Motor neuron (in vitro differentiated cells): ENCODE results near the gene DOCK1. TPM values are rescaled to one million over a fixed set of nuclear protein-coding genes. Genes with fewer than 3 reads are reported as not detected.

ENCODE experiments used
- ATAC-seq, 8 experiments: fragments of 200-7000 bp; cut with Tn5 transposase; replicated peaks in 6 of 8; 2 replicates each; pipeline ENCODE4 v1.8.0; 2021; ENCODE audit warnings: mild to moderate bottlenecking in 8 of 8, moderate library complexity in 8 of 8
- H3K27ac ChIP-seq, 2 donors: fragments of 250-450 bp; sonication (Bioruptor Pico); 2 replicates each; pipeline ENCODE4 v1.9.0; 2021; ENCODE audit warnings: antibody characterized with exemption in 2 of 2, mild to moderate bottlenecking in 2 of 2, moderate library complexity in 1 of 2
- H3K4me1 ChIP-seq, 2 donors: fragments of 250-450 bp; sonication (Bioruptor Pico); replicated peaks in 1 of 2; 2 replicates each; pipeline ENCODE4 v1.6.1; 2021; ENCODE audit warnings: antibody characterized with exemption in 2 of 2, mild to moderate bottlenecking in 2 of 2, moderate library complexity in 1 of 2
- H3K4me3 ChIP-seq, 5 donors: fragments of 250-450 bp; sonication (Bioruptor Pico); 2 replicates each; pipeline ENCODE4 v1.9.0; 2021; ENCODE audit warnings: antibody characterized with exemption in 5 of 5, mild to moderate bottlenecking in 5 of 5, moderate library complexity in 4 of 5
- WGBS, 10 experiments: fragments of 450-650 bp; shearing (Covaris generic); methylation state at CpG; one replicate each; pipeline ENCODE4 v1.0.0; 2022; 5-methylcytosine and 5-hydroxymethylcytosine counted together
- in situ Hi-C, 9 experiments: fragments of 400-800 bp; cut with MboI; loops; one replicate each; pipeline ENCODE4 v1.15.0; 2021; ENCODE audit warnings: low sequenced_read_pairs in 9 of 9, low pct_unique_long_range_greater_than_20kb in 2 of 9; ENCODE audit not compliant: unreplicated experiment in 9 of 9
- total RNA-seq, 8 experiments: library from RNA; unstranded; fragments of 300-600 nt; gene quantifications; 2 replicates each; pipeline versions ENCODE4 v1.2.3 to v1.2.4, GENCODE V29; 2022

The DOCK1 gene
- total RNA-seq, 8 experiments from 2014 or later, result 8.8 to 85.4 (median 23.0) TPM

DNA sequence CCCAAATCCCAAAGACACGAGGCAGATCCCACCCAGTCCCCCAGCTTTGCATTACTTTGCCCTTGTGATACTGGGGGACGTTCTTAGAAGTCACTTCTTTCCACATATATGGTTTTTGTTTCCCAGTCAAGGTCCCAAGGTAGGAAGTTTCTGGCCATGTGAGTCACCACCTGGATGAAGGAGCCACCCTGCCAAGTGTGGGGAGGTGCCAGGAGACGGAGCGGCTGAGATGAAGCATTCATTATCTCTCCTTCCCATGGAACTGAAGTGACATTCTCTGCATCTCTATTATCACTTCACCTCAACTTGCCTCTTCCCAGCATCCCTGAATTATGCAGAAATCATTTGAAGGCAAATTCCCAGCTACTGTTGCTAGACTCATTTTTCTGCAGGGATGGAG, 427.4 kb downstream of the DOCK1 start:
- no peak overlapping the region for H3K27ac ChIP-seq
- H3K4me1 ChIP-seq, result peaks cover 8 to 27% of the 10 kb centered on the region in 2 donors
- in situ Hi-C loops, result no loop called here
- peak in 1 of 8 experiments; percentile 32 for ATAC-seq
- WGBS, 10 experiments, result 67 to 94% (median 80%) methylated on average over 1 to 3 of the region's 4 CpGs; no CpG with 5 or more reads in 5 of the 10 experiments
- no peak overlapping the region for H3K4me3 ChIP-seq

DNA sequence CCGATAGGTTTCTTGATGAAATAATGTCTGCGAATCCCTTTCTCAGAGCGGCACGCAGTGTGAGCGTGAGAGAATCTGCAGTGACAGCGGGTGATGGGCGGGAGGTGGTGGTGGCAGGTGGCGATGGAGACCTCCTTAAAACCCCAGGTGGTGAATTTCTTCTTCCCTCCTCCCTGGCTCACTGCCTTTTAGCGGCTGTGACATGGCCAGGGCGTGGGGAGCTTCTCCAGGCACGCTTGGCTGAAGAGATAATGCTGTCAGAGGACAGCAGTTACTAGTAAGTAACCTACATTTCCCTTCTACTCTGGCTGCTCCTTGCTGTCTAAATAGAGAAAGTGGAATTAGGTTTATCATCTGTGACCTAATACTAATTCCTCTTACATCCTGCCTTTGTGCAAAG, 432.6 kb downstream of the DOCK1 start:
- H3K27ac ChIP-seq, result peak overlapping the region in 1 of 2 donors; percentile 12
- peak in 5 of 8 experiments; percentile 24 to 48 (median 39) for ATAC-seq
- peaks cover 12 to 55% of the 10 kb centered on the region in 2 donors for H3K4me1 ChIP-seq
- WGBS, 10 experiments, result 47 to 100% (median 82%) methylated on average over 1 to 9 of the region's 11 CpGs; no CpG with 5 or more reads in 1 of the 10 experiments
- no peak overlapping the region for H3K4me3 ChIP-seq
- in situ Hi-C loops, result no loop called here

DNA sequence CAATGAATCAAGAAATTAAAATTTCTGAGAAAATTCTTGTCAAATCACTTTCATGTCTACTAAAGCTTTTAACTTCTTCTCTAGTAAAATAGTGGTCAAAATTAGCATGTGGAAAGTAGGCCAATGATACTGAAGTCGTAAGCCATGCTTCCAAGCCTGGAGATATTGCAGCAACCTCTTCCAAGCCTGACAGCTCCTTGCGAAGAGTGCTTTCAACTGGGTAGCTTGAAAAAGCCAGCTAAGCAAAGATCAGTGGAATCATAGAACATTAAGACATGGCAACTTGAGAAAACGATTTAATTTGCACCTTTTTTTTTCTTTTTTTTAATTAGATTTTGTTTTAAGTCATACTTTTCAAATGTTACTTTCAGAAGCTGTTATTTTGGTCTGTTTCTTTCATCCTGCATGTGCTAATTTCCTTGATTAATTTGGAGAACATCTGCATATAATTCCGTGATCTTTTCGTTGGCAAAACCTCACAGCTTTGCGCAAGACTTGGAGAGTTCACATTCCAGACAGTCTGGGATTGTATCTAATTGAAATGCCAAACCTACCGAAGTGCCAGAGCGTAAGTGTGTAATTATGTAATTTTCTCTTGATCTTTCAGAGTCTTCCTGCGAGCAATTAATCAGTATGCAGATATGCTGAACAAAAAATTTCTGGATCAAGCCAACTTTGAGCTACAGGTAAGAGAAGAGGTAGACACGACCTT, 433.3 kb downstream of the DOCK1 start:
- Histone ChIP-seq H3K4me3 (no peak overlapping the region), H3K27ac (no peak overlapping the region), H3K4me1 (peaks cover 8 to 47% of the 10 kb centered on the region in 2 donors)
- ATAC-seq, result peak in 1 of 8 experiments; percentile 44
- in situ Hi-C loops, result no loop called here
- 12 to 95% (median 86%) methylated on average over 4 to 10 of the region's 10 CpGs for WGBS, 10 experiments

DNA sequence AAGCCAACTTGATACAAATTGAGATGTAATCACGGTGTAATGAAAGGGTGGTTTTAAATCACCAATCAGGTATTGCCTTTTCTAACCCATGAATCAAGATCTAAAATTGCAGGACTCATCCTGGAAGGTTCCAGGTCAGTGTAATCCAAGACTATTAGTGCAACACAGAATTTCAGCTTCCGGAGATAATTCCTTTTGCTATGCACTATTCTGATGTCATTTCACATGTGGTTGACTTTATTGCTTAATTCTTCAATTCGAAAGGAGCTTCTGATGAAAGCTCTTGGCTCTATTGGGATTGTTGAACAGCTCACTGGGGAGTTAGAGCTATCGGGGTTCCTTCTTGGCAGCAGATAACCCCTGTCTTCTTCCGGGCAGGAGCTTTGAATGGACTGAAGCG, 438.6 kb downstream of the DOCK1 start:
- in situ Hi-C loops, result no loop called here
- Histone ChIP-seq H3K4me1 (peaks cover 5 to 23% of the 10 kb centered on the region in 2 donors), H3K4me3 (no peak overlapping the region), H3K27ac (no peak overlapping the region)
- ATAC-seq, result peak in 1 of 8 experiments; percentile 28
- WGBS, 10 experiments, result 0 to 93% (median 75%) methylated on average over 1 to 6 of the region's 6 CpGs; no CpG with 5 or more reads in 1 of the 10 experiments

DNA sequence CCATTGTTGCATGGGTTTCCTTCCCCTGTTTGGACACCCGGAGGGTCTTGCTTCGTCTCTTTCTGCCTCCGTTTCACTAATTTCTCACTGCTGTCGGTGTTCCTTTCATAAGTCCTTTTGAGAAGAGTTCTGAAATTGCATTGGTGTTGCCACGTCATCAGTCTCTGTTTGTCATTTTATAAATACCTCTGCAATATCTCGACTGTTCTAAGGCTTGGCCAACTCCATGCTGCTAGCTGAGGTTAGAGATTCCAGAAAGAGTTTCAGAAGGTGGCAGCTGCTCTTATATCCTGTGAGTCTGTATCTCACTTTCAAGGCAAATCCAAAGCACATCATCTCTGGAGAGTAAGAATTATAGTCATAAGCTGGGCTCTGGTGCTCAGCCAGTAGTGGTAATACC, 439.1 kb downstream of the DOCK1 start:
- in situ Hi-C loops, result no loop called here
- 80 to 100% (median 95%) methylated on average over 1 to 6 of the region's 6 CpGs; no CpG with 5 or more reads in 1 of the 10 experiments for WGBS, 10 experiments
- peaks cover under 1 to 18% of the 10 kb centered on the region in 2 donors for H3K4me1 ChIP-seq
- H3K4me3 ChIP-seq, result no peak overlapping the region
- H3K27ac ChIP-seq, result no peak overlapping the region
- ATAC-seq, result no peak

DNA sequence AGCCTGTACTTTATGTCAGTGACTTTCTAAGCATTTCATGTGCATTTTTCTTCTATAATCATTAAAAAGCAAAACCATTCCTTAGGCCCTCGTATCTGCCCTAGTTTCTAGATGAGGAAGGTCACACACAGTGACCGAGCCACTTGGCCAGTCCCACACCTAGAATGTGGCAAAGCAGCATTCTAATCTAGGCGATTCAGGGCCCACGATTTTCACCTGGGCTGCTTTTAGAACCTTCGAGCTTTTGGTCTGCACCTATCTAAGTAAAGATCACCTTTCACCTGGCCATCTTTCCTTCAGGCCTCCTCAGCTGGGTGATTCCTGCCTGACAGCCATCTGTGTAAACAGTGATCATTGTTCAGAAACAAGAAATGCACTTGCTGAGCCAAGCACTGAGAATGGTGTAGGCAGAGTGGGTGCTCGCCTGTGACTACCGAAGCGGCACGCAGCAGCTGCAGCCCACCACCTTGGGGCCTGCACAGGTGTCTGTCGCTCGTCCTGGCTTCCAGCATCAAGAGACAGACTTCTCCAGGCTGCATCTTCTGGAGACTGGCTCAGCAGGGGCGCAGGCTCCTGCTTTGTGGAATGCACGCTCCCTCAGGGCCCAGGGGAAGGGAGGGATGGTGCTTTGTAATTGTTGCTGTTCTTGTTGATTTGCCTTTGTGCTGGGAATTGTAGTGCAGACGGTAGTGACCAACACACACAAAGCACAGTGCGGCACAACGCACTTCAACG, 440.2 kb downstream of the DOCK1 start:
- 83 to 100% (median 98%) methylated on average over 1 to 13 of the region's 17 CpGs; no CpG with 5 or more reads in 1 of the 10 experiments for WGBS, 10 experiments

DNA sequence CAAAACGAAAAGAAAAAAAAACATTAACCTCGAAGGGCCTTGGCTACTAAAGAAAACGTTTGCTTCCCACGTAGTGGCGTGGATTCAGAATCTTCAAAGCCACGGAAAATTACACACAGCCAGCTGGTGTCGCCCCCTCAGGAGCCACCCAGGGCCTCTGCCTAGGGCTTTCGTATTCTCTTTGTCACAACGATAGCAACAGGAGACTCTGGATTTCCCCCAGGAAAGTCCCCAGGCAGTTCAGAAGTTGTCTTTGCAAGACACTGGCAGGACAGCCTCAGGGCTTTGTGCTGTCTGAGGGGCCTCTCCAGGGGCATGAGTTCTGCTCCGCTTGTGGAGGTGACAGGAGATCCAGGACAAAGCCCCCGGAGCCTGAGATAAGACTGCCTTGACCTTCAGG, 441.4 kb downstream of the DOCK1 start:
- H3K27ac ChIP-seq, result no peak overlapping the region
- no peak for ATAC-seq
- H3K4me3 ChIP-seq, result no peak overlapping the region
- in situ Hi-C loops, result no loop called here
- 73 to 100% (median 95%) methylated on average over 1 to 7 of the region's 11 CpGs; no CpG with 5 or more reads in 6 of the 10 experiments for WGBS, 10 experiments
- no peaks in the 10 kb centered on the region for H3K4me1 ChIP-seq

More for the DNA sequence above, 440.2 kb downstream of the DOCK1 start:
- no peak for ATAC-seq
- Histone ChIP-seq H3K4me3 (no peak overlapping the region), H3K4me1 (peaks cover 0 to 8% of the 10 kb centered on the region in 2 donors), H3K27ac (no peak overlapping the region)
- in situ Hi-C loops, result no loop called here

DNA sequence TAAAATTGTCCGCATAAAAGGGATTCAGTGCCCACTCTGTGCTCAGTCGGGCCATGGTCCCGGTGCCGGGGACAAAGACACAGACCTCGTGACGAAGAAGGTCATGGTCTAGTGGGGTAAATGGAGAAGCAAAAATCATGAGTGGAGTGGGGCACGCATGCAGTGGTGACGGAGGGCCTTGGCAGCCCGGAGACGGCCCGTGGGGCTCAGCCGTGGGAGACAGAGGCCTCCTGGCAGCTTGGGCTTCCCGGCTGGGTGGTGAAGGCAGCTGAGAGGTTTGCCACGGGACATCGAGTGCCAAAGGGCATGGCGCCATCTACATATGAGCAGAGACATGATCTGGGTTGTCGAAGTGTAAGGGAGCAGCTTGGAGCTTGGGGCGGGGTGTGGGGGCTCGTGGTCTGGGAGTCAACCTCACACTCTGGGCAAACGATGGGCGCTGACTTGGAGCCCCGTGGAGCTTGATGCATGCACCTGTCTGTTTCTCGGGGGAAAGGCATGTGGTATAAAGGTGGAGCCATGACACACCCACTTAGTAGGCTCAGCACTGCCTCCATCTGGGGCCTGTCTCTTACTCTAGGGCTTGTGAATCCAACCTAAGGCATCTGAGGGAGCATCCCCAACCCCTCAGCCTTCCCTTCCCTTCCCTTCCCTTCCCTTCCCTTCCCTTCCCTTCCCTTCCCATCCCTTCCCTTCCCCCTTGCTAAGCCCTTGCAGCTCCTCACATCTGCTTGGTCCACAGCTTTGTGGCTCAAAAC, 442.2 kb downstream of the DOCK1 start:
- Histone ChIP-seq H3K4me1 (no peaks in the 10 kb centered on the region), H3K27ac (no peak overlapping the region), H3K4me3 (no peak overlapping the region)
- in situ Hi-C loops, result no loop called here
- 89 to 100% (median 96%) methylated on average over 1 to 9 of the region's 23 CpGs; no CpG with 5 or more reads in 2 of the 10 experiments for WGBS, 10 experiments
- ATAC-seq, result no peak

DNA sequence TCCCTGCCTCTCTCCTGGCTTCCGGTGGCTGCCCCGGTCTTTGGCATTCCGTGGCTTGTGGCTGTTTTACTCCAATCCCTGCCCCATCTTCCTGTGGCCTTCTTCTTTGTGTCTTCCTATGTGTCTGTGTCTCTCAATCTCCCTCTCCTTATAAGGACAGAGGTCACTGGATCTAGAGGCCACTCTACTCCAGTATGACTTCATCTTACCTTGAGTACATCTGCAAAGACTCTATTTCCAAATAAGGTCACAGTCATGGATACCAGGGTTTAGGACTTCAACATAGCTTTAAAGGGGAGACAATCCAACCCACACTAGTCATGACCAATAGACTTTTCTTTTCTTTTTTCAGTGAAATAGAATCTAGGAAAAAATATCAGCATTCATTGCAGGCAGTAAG, 444.5 kb downstream of the DOCK1 start:
- H3K4me1 ChIP-seq, result peaks cover 0 to 3% of the 10 kb centered on the region in 2 donors
- H3K4me3 ChIP-seq, result no peak overlapping the region
- in situ Hi-C loops, result no loop called here
- WGBS, 10 experiments, result 90 to 100% (median 94%) methylated on average over 2 to 3 of the region's 3 CpGs; no CpG with 5 or more reads in 5 of the 10 experiments
- ATAC-seq, result no peak
- no peak overlapping the region for H3K27ac ChIP-seq

DNA sequence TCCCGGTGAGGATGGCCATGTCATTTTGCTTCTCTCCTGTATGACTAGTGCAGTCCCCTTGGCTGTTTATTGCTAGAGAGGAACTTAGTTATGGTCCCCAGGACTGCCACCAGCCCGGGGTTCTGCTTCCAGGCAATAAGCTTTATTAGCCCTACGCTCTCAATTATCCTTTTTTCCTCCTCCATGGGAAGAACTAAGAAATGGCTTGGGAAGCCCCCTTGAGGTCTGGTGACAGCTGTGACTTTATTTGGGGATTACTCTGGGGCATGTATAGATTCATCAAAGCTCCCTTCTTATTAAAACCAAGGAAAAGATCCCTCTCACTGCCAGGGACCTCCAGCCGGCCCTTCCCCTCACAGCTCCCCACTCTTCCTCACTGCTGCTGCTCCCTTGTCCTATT, 446.3 kb downstream of the DOCK1 start:
- no peak for ATAC-seq
- H3K4me1 ChIP-seq, result peaks cover 10 to 17% of the 10 kb centered on the region in 2 donors
- H3K4me3 ChIP-seq, result no peak overlapping the region
- in situ Hi-C loops, result no loop called here
- 63 to 100% (median 88%) methylated on average over 1 to 2 of the region's 4 CpGs; no CpG with 5 or more reads in 4 of the 10 experiments for WGBS, 10 experiments
- no peak overlapping the region for H3K27ac ChIP-seq

DNA sequence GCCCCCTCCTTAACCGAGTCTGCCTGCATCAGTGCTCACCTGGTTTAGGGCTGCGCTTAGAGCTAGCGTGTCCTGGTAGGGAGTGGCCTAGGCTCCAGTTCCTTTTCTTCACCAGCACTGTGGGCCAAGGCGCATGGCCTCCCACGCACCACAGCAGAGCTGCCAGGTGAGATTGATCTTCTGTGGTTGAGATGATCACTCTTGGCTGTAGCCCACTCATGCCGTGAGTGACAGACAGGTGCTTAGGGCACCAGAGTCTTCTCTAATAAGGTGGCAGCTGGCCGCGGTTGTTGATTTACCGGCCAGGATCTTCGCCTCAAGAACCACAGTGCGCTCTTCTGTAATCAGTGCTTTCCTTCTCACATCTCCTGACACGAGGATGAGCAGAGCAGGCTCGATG, 448.3 kb downstream of the DOCK1 start:
- no peak overlapping the region for H3K4me3 ChIP-seq
- H3K4me1 ChIP-seq, result peaks cover 26 to 36% of the 10 kb centered on the region in 2 donors
- no peak overlapping the region for H3K27ac ChIP-seq
- in situ Hi-C loops, result no loop called here
- 60 to 100% (median 87%) methylated on average over 2 to 11 of the region's 13 CpGs; no CpG with 5 or more reads in 5 of the 10 experiments for WGBS, 10 experiments
- ATAC-seq, result no peak

DNA sequence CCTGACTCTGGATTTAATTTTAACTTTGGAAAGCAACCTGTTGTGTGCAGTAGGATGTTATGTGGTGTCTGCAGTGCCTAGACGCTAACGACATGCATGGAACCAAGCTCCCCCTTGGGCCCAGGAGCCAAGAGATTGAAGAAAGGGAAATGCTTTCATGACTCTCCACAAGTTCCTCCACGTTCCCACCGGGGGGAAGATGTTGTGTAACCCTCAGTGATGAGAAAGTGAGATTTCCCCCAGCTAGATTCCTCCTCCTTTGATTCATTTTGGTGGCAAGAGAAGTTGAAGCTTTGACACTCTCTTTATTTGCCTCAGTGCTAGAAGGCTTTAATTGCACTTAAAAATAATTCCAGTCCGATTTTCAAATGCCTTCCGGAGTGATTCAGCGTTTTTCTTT, 449.0 kb downstream of the DOCK1 start:
- H3K4me3 ChIP-seq, result no peak overlapping the region
- no peak for ATAC-seq
- no peak overlapping the region for H3K27ac ChIP-seq
- WGBS, 10 experiments, result 50 to 100% (median 80%) methylated on average over 1 to 7 of the region's 7 CpGs; no CpG with 5 or more reads in 1 of the 10 experiments
- in situ Hi-C loops, result no loop called here
- H3K4me1 ChIP-seq, result peaks cover 32 to 42% of the 10 kb centered on the region in 2 donors

DNA sequence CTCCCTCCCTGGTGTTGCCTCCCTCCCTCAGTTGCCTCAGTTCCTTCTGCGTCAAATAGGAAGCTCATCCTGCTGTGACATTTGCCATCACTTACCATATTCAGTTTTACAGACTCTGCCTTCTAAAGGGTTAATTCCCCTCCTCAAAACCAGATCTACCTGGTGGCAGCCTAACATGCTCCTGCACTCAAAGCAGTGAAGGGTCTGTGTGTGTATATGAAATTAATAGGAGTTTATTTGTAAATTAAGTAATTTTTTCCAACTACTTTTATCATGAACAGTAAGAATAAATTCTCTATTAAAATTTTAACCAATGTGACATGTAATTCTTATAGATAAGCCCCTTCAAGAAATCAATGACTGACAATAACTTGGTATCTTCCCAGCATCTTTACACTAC, 449.8 kb downstream of the DOCK1 start:
- in situ Hi-C loops, result no loop called here
- peaks cover 32 to 42% of the 10 kb centered on the region in 2 donors for H3K4me1 ChIP-seq
- WGBS, 10 experiments, result 75 to 100% (median 100%) methylated on average over 1 of the region's 1 CpG; no CpG with 5 or more reads in 6 of the 10 experiments
- no peak overlapping the region for H3K4me3 ChIP-seq
- no peak for ATAC-seq
- no peak overlapping the region for H3K27ac ChIP-seq
